GM18520 (cell line): ENCODE measurements around the gene NKX1-2.
"Not testable (repeated sequence)": the region's sequence is repeated elsewhere in the genome, so short reads cannot be mapped to it uniquely, and the experiment has no call there.

Experiments
- ATAC-seq: cut with Tn5 transposase; IDR thresholded peaks from one replicate; pipeline ENCODE4 v1.9.1; 2021; ENCODE audit not compliant: unreplicated experiment

NKX1-2 gene

DNA sequence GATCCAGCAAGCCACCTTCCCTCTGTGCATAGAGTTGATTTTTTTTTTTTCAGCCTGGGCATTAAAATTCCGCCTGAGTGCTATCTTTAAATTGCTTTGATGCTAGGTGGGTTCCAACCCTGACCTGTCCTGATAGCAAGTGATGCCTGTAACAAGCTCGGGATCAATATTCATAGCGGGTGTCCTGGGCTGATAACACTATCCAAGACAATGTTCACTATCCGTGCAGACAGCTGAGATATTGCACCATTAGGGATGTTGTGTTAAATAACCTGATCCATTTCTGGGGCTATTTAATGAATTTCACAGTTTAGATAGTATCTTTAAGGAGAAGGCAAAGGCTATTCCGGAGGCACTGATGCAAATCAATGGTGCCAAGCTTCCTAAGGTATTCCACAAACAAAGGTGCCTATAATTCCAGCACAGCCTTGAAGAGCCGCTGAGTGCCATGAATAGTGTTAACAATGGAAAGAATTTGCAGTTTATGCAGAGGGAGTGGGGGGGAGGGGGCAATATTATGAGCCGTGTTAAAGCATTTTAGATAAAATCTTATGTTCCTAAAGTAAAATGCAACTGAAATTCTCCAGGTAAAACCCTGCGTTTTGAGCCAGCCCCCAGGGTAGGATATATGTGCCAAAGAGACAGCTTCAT, 4.2 kb upstream of the NKX1-2 start:
- ATAC-seq = no peak

DNA sequence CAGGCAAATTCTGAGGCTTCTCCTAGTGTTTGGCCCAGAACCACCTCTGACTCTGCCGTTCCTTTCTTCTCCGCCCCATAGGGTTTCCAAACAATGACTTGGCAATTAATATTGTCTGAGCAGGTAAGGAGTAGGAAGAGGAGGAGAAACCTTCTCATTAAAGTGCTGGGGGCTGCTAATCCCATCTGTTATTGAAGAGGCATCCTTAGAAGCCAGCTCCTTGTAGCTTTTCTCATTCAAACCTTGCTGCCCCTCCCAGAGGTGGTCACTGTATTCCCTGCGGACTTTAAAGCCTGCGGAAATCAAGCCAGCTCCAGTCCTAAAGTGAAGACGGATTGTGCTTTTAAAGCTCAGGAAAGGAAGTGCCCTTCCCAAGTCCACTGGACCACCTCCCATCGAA, 1.4 kb upstream of the NKX1-2 start:
- ATAC-seq = no peak

DNA sequence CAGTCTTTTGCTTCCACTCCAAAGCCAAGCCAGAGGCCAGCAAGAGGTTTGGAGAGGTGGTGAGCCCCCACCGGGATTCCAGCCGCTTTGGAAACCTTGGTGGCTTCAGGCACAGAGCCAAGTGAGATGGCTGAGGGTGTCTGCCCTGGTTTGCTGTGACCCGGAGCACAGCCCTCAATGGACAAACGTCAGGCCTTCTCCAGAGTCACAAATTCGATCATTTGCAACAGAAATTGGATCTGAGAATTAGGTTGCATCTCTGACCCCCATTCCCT, 885 bp upstream of the NKX1-2 start:
- no peak for ATAC-seq

DNA sequence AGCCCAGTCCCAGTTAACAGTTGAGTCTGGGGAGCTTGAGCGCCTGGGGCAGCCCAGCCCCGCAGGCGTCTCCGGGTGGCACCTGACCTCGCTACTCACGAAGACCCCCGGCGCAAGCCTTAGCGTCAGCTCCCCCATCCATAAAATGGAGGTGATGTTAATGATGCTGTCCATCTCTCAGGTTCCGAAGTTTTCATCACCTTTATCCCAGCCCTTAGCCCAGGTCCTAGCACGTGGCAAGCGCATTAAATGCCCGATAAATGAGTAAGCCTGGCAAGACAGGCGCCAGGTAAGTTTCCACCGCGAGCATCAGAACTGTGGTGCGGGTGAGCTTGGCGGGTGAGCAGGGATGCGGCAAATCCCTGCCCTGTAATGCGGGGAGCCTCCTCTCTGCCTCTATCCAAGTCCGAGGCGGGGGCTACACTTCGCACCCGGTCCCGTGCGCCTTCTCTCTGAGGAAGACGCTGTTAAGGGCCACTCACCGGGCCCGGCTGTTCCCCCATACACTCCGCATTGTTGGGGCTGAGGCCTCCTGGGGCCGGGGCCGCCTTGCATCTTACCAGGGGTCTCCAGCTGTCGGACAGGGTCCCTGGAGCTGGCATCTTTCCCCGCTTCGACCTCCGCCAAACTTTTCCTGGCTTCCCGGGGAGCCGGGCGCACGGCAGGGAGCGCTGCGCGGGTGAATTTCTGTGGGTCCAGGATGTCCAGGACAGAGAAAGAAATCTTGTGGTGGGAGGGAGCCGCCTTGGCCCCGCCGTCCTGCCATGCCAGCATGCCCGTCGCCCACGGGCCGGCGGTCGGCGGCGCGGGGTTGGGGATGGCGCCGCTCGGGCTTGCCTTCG, 444 bp downstream of the NKX1-2 start:
- no peak for ATAC-seq

GRCh38 chr10:124448696-124449169, 1.1 kb downstream of the NKX1-2 start:
- no peak for ATAC-seq

DNA sequence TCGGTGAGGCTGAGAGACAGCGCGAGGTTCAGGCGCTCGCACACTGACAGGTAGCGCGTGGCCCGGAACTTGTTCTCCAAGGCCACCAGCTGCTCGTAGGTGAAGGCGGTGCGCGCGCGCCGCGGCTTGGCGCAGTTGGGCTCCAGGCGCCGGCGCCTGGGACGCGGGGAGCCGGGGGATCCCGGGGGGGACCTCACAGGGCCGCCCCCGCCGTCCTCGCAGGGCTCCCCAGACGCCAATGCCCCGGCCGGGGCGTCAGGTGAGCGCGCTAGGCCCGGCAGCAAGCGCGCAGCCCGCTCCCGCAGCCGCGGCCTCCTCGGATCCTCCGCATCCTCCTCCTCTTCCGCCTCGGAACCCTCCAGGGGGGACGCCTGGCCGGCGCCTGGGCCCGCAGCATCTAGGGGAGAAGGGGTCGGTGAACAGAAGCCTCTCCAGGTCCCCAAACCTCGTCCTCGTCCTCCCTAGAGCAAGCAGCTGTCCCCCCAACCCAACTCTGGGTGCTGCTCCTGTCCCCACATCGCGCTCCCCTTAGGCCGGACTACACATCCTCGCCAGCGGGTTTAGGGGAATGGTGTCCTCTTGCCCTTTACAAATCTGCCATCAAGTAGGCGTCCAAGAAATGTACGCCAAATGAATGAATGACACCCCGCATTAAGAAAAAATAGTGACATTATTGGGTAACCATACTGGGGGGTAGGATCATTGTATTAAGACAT, 1.9 kb downstream of the NKX1-2 start:
- no peak for ATAC-seq

DNA sequence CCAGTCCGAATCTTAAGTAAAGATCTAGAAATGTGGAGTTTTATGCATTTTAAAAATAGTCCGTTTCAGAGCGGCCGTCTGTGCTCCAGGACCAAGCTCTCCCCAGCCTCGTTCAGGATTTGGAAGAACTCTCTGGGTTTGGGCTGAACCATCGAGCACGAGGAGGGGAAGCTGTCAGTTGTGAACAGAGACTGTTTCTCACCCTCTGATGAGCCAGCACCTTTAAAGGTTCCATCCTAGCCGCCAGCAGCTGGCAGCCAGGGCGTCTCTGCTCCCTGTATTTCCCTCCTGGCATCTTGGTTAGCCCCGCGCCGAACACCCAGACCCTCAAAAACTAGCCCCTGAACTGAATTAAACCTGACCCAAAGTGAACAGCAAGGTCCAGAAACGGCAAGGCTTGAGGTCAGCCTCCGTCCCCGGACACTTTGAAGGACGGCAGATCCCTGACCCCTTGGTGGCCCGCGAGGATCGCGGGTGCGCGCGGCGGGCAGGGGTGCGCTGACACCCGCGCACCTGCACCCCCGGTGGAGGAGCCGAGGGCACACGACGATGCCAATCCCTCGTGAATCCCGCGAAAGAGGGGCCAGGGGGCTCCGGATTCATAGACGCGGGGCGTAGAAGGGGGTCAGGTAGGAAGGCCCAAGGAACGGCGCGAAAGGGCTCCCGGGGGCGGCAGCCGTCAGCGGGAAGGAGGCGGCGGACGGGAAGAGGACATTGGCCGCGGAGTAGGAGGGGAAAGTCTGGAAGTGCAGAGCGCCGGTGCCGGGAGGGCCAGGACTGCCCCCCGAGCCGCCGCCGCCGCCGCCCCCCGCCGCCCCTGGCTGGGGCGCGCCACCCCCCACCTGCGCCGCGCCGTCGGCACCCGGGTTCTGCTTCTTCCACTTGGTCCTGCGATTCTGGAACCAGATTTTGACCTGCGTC, 2.7 kb downstream of the NKX1-2 start:
- no peak for ATAC-seq

DNA sequence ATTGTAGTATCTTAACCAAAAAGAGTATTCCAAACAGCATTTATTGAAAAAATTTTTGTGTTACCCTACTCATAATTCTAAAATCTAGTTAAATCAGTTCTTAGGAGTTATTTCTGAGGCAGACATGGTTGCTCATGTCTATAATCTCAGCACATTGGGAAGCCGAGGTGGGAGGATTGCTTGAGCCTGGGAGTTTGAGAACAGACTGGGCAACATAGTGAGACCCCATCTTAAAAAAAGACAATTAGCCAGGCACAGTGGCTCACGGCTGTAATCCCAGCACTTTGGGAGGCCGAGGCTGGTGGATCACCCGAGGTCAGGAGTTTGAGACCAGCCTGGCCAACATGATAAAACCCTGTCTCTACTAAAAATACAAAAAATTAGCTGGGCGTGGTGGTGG, 8.1 kb downstream of the NKX1-2 start:
- not testable (repeated sequence) for ATAC-seq

- ATAC-seq = peak; percentile 84
Observed at GRCh38 chr10:124436191-124436638, 13.6 kb downstream of the NKX1-2 start.

- ATAC-seq = not testable (repeated sequence)
Observed at GRCh38 chr10:124435683-124436082, 14.2 kb downstream of the NKX1-2 start.

DNA sequence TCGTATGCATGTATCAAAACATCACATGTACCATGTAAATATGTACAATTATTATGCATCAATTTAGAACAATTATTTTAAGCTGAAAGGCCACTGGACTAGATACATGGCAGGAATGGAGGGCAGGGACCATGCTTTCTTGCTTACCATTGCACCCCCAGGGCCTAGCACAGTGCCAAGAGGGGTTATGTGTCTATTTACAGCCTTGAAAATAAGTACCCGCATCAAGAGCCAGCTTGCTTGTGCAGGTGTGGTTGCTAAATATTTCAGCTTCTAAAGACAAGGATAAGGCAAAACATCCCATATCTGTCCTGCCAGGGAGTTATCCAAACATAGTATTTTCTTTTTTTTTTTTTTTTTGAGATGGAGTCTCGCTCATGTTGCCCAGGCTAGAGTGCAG, 16.4 kb downstream of the NKX1-2 start:
- no peak for ATAC-seq

DNA sequence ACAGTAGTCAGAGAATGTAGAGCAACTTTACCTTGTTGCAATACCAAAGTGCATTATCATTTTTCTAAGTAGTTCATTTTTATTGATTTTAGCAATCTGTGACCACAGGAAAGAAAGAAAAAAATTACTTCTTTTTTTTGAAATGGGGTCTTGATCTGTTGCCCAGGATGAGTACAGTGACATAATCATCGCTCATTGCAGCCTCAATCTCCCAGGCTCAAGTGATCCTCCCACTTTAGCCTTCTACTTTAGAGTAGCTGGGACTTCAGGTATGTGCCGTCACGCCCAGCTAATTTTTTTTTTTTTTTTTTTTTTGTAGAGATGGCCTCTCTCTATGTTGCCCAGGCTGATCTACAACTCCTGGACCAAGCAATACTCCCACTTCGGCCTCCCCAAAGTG, 19.8 kb downstream of the NKX1-2 start:
- ATAC-seq = no peak

DNA sequence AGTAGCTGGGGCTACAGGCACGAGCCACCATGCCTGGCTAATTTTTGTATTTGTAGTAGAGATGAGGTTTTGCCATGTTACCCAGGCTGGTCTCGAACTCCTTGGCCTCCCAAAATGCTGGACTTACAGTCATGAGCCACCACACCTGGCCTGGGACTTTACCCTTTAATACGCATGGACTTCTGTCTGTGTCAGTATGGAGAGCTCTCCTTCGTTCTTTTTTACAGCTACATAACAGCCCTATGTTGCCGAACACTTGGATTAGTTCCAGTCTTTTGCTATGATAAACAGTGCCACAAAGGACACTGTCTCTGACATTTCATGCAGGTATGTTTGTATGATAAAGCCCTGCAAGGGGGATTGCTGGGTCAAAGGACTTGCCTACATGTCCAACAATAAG, 20.3 kb downstream of the NKX1-2 start:
- ATAC-seq = no peak

DNA sequence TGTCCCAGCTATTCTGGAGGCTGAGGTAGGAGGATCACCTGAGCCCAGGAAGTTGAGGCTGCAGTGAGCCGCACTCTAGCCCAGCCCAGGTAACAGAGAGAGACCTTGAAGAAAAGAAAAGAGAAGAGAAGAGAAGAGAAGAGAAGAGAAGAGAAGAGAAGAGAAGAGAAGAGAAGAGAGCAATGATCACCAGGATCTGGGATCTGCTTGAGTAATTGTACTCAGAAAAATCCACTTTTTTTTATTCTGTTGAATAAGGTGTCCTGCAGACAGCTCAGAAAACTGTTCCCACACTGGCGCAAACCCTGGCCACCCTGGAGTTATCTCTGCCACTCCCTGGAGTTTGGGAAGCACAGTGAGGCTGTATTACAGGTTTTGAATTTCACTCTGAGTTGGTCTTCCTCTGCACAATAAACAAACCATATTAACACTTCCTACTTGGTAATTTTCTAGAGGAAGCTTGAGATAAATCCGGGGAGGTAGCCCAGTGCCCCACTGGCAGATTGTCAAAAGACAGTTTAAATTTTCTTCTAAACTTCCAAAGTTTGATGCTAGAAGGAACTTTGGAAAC, 21.5 kb downstream of the NKX1-2 start:
- ATAC-seq = no peak

- no peak for ATAC-seq
Observed at GRCh38 chr10:124425227-124425962, 24.4 kb downstream of the NKX1-2 start.

DNA sequence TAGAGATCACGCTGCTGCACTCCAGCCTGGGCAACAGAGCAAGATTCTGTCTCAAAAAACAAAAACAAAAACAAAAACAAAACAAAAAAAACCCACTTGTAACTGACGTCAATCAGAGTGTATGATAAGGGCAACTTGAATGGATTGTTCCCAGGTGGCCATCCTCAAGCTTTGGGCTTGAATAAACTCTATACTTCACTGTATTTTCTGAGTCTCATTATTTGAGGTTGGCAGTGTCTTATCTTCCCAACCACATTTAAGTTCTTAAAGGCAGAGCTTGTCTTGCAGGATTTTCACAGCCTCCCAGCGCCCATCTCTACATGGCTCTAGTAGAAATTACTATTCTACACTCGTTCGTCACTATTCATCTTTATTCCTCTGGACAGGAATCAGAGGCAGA, 26.0 kb downstream of the NKX1-2 start:
- ATAC-seq = no peak

- ATAC-seq = no peak
Observed at GRCh38 chr10:124422742-124423141, 27.1 kb downstream of the NKX1-2 start.

- no peak for ATAC-seq
Observed at GRCh38 chr10:124420254-124420653, 29.6 kb downstream of the NKX1-2 start.

DNA sequence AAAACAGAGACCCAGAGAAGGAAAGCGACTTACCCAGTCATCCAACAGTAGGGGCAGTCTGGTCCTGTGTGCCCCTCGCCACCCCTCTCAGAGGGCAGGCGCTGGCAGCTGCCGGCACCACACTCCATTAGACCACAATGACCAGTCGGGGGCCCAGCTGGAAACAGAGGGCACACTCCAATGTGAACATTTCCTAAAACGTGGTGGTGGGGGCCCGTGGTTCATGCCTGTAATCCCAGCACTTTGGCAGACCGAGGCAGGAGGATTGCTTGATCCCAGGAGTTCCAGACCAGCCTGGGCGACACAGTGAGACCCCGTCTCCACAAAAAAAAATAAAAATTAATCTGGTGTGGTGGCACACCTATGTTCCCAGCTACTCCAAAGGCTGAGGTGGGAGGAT, 30.2 kb downstream of the NKX1-2 start:
- no peak for ATAC-seq
